Memory B cell (primary cell): ENCODE measurements around the gene BTRC.
A peak's percentile ranks its signal among the peaks of the same experiment; 100 is the strongest.
"Not testable (repeated sequence)": the region's sequence is repeated elsewhere in the genome, so short reads cannot be mapped to it uniquely, and the experiment has no call there.

ENCODE experiments used
- ATAC-seq: fragments of 150-1000 bp; cut with Tn5 transposase; 2 replicates; pipeline ENCODE4 v1.10.0; 2021; ENCODE audit warnings: low read depth, mild to moderate bottlenecking, moderate library complexity
- DNase-seq, 2 donors: peaks; one replicate each; pipeline ENCODE4 v3.0.0; 2022; ENCODE audit warnings: low spot score in 2 of 2
- H3K27ac Mint-ChIP-seq: one replicate; pipeline ENCODE4 v1.8.0; 2022; ENCODE audit warnings: mild to moderate bottlenecking, moderate library complexity, mixed read lengths
- H3K27me3 Mint-ChIP-seq: one replicate; pipeline ENCODE4 v1.8.0; 2022; ENCODE audit warnings: mixed read lengths
- H3K36me3 Mint-ChIP-seq: one replicate; pipeline ENCODE4 v1.8.0; 2022; ENCODE audit warnings: mild to moderate bottlenecking, mixed read lengths
- H3K4me1 Mint-ChIP-seq: one replicate; pipeline ENCODE4 v1.8.0; 2022; ENCODE audit warnings: mixed read lengths
- H3K4me3 Mint-ChIP-seq: one replicate; pipeline ENCODE4 v1.8.0; 2022; ENCODE audit warnings: mild to moderate bottlenecking, moderate library complexity, mixed read lengths
- H3K9me3 Mint-ChIP-seq: one replicate; pipeline ENCODE4 v1.8.0; 2022; ENCODE audit warnings: mixed read lengths

BTRC gene

DNA sequence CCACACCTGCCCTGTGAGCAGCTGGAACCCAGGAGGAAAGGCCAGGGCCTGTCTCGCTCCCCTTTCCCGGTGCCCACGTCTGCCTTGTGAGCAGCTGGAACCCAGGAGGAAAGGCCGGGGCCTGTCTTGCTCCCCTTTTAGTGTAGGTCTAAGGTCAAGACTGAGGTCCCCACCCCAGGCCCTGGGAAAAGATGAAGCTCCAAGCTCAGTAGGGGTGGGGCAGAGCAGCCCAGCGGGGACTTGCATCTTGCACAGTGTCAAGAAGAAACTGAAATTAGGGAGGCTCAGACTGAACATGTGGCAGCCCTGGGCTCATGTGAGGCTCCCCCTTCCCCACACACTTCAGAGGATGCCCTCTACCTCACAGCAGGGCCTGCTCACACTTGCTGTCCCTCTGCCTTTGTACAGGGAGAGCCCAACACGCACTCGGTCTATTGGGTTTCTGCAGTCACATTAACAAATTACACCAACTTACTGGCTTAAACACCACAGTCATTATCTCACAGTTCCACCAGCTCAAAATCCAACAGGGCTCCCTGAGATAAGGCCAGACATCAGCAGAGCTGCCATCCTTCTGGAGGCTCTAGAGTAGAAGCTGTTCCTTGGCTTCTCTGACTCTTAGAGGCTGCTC is 221.7 kb downstream of the BTRC start:
- peaks cover 17% of the 10 kb centered on the region for H3K36me3 Mint-ChIP-seq
- H3K4me1 Mint-ChIP-seq, result peaks cover 3% of the 10 kb centered on the region
- DNase-seq, result no peak
- ATAC-seq, result no peak
- H3K4me3 Mint-ChIP-seq, result no peak overlapping the region
- no peaks in the 10 kb centered on the region for H3K27me3 Mint-ChIP-seq
- H3K9me3 Mint-ChIP-seq, result no peaks in the 10 kb centered on the region
- no peak overlapping the region for H3K27ac Mint-ChIP-seq

DNA sequence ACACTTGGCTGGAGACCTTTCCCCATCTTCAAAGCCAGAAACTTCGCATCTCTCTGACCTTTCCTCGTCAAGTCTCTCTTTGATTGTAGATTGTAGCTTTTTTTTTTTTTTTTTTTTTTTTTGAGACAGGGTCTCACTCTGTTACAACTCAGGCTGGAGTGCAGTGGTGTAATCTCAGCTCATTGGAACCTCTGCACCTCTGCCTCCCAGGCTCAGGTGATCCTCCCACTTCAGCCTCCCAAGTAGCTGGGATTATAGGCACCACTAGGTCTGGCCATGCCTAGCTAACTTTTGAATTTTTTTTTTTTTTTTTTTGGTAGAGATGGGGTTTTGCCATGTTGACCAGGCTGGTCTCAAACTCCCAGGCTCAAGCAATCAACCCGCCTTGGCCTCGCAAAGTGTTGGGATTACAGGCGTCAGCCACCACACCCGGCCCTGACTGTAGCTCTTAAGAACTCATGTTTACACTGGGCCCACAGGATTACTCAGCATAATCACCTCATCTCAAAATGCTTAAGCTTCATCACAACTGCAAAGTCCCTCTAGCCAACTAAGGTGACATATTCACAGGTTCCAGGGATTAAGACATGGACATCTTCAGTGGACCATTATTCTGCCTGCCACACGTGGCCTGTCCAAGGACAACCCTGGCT is 222.4 kb downstream of the BTRC start:
- ATAC-seq, result no peak
- Mint-ChIP-seq H3K4me1 (no peaks in the 10 kb centered on the region), H3K27me3 (no peaks in the 10 kb centered on the region), H3K9me3 (no peaks in the 10 kb centered on the region), H3K4me3 (no peak overlapping the region), H3K36me3 (peaks cover 18% of the 10 kb centered on the region), H3K27ac (no peak overlapping the region)
- no peak for DNase-seq

GRCh38 chr10:101577121-101577871 is 223.3 kb downstream of the BTRC start:
- Mint-ChIP-seq H3K4me3 (no peak overlapping the region), H3K36me3 (peaks cover 20% of the 10 kb centered on the region), H3K27ac (no peak overlapping the region), H3K4me1 (no peaks in the 10 kb centered on the region), H3K9me3 (no peaks in the 10 kb centered on the region), H3K27me3 (no peaks in the 10 kb centered on the region)
- ATAC-seq (no peak), DNase-seq (no peak)

DNA sequence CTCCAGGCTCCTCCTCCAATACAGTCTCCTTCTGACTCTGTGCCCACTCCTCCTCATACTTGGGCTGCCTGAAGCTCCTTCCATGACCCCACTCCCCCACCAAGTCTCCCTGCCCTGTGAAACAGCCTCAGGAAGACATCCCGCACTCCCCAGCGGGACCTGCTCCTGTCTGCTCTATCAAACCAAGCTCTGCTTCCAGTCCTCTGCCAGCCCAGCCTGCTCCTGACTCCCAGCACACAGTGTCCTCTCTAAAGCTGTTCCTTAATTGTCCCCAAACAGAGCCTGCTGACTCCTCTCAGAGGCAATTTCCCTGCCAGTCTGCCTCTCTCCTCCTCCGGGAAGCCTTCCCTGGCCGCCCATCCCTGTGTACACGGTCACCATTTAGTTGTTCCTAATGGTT is 224.2 kb downstream of the BTRC start:
- no peak for DNase-seq

DNA sequence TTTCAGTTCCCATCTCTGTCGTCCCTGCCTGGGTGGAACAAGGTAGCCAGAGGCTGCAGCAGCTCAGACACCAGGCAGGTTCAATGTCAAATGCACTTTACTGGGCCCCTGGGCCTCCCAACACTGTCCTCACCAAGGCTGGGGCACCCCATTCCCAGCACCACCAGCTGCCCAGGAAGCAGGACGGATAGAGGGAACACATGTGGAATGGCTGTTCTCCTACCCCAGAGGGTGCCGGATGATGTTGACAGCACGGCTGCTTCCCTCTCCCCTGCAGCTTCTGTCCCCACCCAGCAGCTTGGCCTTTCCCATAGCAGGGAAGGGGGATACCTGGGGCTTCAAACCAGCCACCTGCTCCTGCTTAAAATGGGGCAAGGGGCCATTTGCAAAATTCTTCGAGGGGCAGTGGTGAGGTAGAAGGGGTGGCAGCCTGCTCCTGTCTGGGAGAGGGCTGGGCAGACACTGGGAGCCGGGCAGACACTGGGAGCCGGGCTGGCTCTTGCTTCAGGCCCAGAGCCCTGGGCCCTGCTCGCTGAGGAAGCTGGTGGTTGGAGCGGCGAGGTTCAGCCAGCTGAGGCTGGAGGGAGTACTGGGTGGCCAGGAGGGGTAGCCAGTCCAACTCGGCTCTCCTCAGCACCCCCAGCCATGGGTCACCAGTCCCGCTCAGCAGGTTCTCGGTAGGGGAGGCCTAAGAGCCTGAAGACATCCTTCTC is 225.0 kb downstream of the BTRC start:
- H3K27ac Mint-ChIP-seq, result no peak overlapping the region
- ATAC-seq (no peak), DNase-seq (no peak)
- no peaks in the 10 kb centered on the region for H3K27me3 Mint-ChIP-seq
- H3K9me3 Mint-ChIP-seq, result no peaks in the 10 kb centered on the region
- peaks cover 30% of the 10 kb centered on the region for H3K36me3 Mint-ChIP-seq
- H3K4me3 Mint-ChIP-seq, result no peak overlapping the region
- peaks cover 3% of the 10 kb centered on the region for H3K4me1 Mint-ChIP-seq

More for the DNA sequence above, 224.2 kb downstream of the BTRC start:
- no peaks in the 10 kb centered on the region for H3K4me1 Mint-ChIP-seq
- no peaks in the 10 kb centered on the region for H3K27me3 Mint-ChIP-seq
- no peaks in the 10 kb centered on the region for H3K9me3 Mint-ChIP-seq
- ATAC-seq, result no peak
- H3K27ac Mint-ChIP-seq, result no peak overlapping the region
- no peak overlapping the region for H3K4me3 Mint-ChIP-seq
- H3K36me3 Mint-ChIP-seq, result peaks cover 25% of the 10 kb centered on the region

DNA sequence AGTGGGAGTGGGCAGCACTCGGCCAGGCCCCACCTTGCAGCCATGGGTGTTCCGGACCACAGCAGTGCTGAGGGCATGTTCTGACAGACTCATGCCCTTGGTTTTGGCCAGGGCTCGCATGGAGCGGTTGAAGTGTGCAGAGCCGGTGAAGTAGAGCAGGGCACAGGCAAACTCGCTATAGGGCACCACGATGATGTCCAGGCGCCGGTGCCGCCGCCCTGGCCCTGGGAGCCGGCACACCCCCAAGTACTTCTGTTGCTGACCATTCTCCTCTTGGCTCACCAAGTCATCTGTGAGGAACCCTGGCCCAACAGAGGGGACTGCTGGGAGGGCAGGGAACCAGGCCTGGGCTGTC is 225.5 kb downstream of the BTRC start:
- ATAC-seq (no peak), DNase-seq (no peak)
- Mint-ChIP-seq H3K9me3 (no peaks in the 10 kb centered on the region), H3K27ac (no peak overlapping the region), H3K27me3 (no peaks in the 10 kb centered on the region), H3K4me3 (no peak overlapping the region), H3K4me1 (peaks cover 3% of the 10 kb centered on the region), H3K36me3 (peaks cover 32% of the 10 kb centered on the region)

- H3K9me3 Mint-ChIP-seq, result no peaks in the 10 kb centered on the region
- H3K4me3 Mint-ChIP-seq, result no peak overlapping the region
- DNase-seq (no peak), ATAC-seq (no peak)
- peaks cover 6% of the 10 kb centered on the region for H3K4me1 Mint-ChIP-seq
- no peak overlapping the region for H3K27ac Mint-ChIP-seq
- no peaks in the 10 kb centered on the region for H3K27me3 Mint-ChIP-seq
- peaks cover 32% of the 10 kb centered on the region for H3K36me3 Mint-ChIP-seq
Observed at GRCh38 chr10:101580486-101581399, 226.8 kb downstream of the BTRC start.

- ATAC-seq (no peak), DNase-seq (no peak)
- Mint-ChIP-seq H3K36me3 (peaks cover 18% of the 10 kb centered on the region), H3K4me3 (no peak overlapping the region), H3K27ac (no peak overlapping the region), H3K27me3 (no peaks in the 10 kb centered on the region), H3K4me1 (peaks cover 23% of the 10 kb centered on the region), H3K9me3 (no peaks in the 10 kb centered on the region)
Observed at GRCh38 chr10:101585841-101586240, 231.9 kb downstream of the BTRC start.

GRCh38 chr10:101587725-101588653 is 234.0 kb downstream of the BTRC start, which contains the start of the genes DPCD and POLL:
Gene DPCD (plus strand): TSS chr10:101588321. CDS start chr10:101588337, 16 bp downstream.
Gene POLL (minus strand): TSS chr10:101588257. CDS start chr10:101587360, 897 bp downstream.
- Mint-ChIP-seq H3K36me3 (peaks cover 11% of the 10 kb centered on the region), H3K27me3 (no peaks in the 10 kb centered on the region), H3K4me1 (peaks cover 23% of the 10 kb centered on the region), H3K27ac (peak within 1 kb of the TSS; percentile 81), H3K9me3 (no peaks in the 10 kb centered on the region), H3K4me3 (peak within 1 kb of the TSS; percentile 97)
- ATAC-seq (peak; percentile 89), DNase-seq (peak; percentile 79 to 80)

DNA sequence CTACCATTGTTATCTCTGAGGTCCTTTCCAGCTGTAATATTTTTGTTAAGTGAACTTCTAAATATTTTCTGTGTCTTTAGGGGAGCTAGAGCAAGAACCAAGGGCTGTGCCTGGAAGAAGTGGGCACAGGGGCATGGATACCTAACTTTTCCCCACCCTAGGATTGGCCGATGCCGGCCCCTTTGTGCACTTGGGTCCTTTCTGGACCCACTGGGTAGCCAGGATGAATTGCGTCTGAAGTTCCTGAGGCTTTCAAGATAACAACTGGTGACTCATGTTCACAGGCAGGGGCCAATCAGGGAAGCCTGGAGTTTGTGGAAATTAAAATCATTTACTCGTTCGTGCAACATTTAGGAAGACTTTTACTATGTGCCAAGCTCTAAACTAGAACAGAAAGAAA is 234.9 kb downstream of the BTRC start:
- no peak overlapping the region for H3K27ac Mint-ChIP-seq
- DNase-seq, result no peak

DNA sequence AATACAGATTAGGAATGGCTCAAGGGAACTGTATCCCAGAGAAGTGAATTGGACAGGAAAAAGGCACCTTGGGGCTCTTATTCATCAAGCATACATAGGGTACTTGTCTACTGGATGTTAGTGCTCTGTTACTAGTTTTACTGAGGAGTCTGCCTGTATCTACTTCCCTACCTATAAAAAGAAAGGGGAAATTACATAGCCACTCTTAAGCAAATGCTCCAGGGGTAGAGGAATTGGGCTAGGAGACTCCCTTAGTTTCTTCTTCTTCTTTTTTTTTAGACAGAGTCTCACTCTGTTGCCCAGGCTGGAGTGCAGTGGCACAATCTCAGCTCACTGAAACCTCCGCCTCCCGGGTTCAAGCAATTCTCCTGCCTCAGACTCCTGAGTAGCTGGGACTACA is 239.4 kb downstream of the BTRC start:
- H3K4me3 Mint-ChIP-seq, ATAC-seq, H3K9me3 Mint-ChIP-seq, H3K36me3 Mint-ChIP-seq, H3K27me3 Mint-ChIP-seq, H3K4me1 Mint-ChIP-seq, DNase-seq, H3K27ac Mint-ChIP-seq: not testable (repeated sequence)

More for the DNA sequence above, 234.9 kb downstream of the BTRC start:
- Mint-ChIP-seq H3K4me1 (peaks cover 22% of the 10 kb centered on the region), H3K27me3 (no peaks in the 10 kb centered on the region), H3K4me3 (peak overlapping the region; percentile 97), H3K36me3 (peaks cover 5% of the 10 kb centered on the region), H3K9me3 (no peaks in the 10 kb centered on the region)
- no peak for ATAC-seq

DNA sequence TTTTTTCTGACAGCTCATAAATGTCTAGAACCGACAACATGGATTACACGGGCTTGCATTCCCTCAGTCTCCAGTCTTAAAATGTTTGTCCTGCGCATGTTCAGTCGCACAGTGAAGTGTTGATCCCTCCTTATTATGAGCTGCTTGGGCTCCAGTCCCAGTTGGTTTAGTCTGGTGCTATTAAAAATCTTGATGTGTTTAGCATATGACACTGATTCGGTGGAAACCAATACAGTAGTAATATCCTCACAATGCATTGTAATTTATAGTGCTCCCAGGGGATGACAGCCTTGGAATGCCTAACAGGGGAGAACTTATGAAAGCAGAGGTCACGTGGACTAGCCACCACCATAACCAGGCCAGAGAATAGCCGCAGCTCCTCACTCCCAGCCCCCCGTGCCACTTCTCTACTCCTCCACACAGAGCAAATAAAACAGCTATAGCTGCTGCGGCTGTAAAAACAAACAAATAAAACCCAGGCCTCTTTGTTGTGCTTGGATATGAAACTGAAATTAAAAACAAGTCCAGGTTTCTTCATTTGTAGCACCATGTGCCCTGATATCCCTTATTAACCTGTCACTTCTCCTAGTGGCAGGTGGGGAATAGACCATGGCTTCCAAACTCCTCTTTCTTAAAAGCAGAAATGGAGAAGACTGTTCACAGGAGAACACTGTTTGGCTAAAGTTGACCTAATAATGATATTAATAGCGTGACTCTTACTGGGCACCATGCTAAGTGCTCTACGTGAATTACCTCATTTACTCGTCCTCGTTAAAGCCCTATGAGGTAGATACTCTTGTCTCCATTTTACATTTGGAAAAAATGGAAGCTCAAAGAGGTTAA is 241.8 kb downstream of the BTRC start:
- DNase-seq (no peak), ATAC-seq (no peak)
- Mint-ChIP-seq H3K27ac (no peak overlapping the region), H3K27me3 (no peaks in the 10 kb centered on the region), H3K9me3 (no peaks in the 10 kb centered on the region), H3K36me3 (peaks cover 3% of the 10 kb centered on the region), H3K4me3 (no peak overlapping the region), H3K4me1 (peaks cover 2% of the 10 kb centered on the region)
